ENCODE results near the gene ZMYND19. TPM values are rescaled to one million over a fixed set of nuclear protein-coding genes. Genes with fewer than 3 reads are reported as not detected.
"Not testable (repeated sequence)": the region's sequence is repeated elsewhere in the genome, so short reads cannot be mapped to it uniquely, and the experiment has no call there.

The ZMYND19 gene
- total RNA-seq, 2 experiments from 2014 or later: 36.2 to 43.0 TPM

GRCh38 chr9:137552022-137552768, 38.1 kb downstream of the ZMYND19 start:
- peak overlapping the region; percentile 77 for H3K4me3 Mint-ChIP-seq
- DNase-seq (peak; percentile 53), ATAC-seq (peak; percentile 7)
- peaks cover 7% of the 10 kb centered on the region for H3K36me3 Mint-ChIP-seq (ENCODE audit: low read depth)
- POLR2A ChIA-PET: interaction anchor here (0.9 to 1.0 kb wide), 2 partner anchors 38 to 251 kb away, joined by 3 to 5 read pairs; partner anchors contain the start of genes NRARP and ZMYND19
- intact Hi-C loops (cut with DNase I, micrococcal nuclease): loop anchor here in 1 of 2 experiments (2.0 kb wide), 1 partner anchor 39 kb away; the partner anchor contains the start of gene ZMYND19
- peak overlapping the region; percentile 63 for H3K27ac Mint-ChIP-seq
- no peaks in the 10 kb centered on the region for H3K27me3 Mint-ChIP-seq
- H3K4me1 Mint-ChIP-seq: peaks cover 11% of the 10 kb centered on the region
- H3K9me3 Mint-ChIP-seq (ENCODE audit: low read depth): no peaks in the 10 kb centered on the region
- CTCF ChIA-PET: interaction anchor here (0.6 to 2.2 kb wide), 7 partner anchors 12 to 94 kb away, joined by 3 to 6 read pairs (median 3); partner anchors contain the start of gene DPH7

DNA sequence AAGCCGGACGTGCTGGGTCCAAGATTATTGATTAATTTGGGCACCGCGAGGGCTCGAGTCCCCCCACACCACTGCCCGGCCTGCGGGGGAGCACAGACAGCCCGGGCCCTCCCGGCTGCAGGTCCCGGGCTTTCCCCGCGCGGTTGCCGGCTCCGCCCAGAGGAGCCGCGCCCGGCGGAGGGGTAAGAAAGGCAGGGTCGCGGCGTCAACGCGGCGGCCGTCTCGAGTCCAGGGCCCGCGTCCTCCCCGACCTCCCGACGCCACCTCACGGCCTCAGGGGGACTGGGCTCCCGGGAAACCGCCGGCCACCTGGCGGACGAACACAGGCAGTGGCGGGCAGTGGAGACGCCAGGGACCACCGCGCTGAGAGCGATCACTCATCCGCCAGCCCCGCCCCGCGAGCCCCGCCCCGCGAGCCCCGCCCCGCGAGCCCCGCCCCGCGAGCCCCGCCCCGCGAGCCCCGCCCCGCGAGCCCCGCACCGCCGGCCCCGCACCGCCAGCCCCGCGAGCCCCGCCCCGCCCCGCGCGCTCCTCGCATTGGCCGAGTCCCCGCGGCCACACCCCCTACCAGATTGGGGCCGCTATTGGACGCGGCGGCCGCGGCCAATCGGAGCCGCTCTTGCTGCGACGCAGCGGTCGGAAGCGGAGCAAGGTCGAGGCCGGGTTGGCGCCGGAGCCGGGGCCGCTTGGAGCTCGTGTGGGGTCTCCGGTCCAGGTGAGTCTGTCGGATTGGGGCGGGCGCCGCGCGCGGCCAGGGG, 38.9 kb downstream of the ZMYND19 start, which contains the start of gene MRPL41:
TSS of gene MRPL41 (plus strand) at position 616 of the 758 bp plus-strand sequence. CDS start 203 bp downstream, outside the sequence.
- ChIA-PET CTCF (interaction anchor here (0.6 to 2.2 kb wide), 7 partner anchors 14 to 93 kb away, joined by 3 to 6 read pairs (median 3); partner anchors contain the start of gene DPH7), POLR2A (interaction anchor here (0.9 to 1.0 kb wide), 2 partner anchors 39 to 250 kb away, joined by 3 to 5 read pairs; partner anchors contain the start of genes NRARP and ZMYND19)
- peaks cover 5% of the 10 kb centered on the region for H3K36me3 Mint-ChIP-seq (ENCODE audit: low read depth)
- ATAC-seq (peak; percentile 93), DNase-seq (peak; percentile 91)
- H3K4me1 Mint-ChIP-seq: peaks cover 11% of the 10 kb centered on the region
- no peaks in the 10 kb centered on the region for H3K9me3 Mint-ChIP-seq (ENCODE audit: low read depth)
- H3K4me3 Mint-ChIP-seq: peak within 1 kb of the TSS; percentile 77
- intact Hi-C loops (cut with DNase I, micrococcal nuclease): loop anchor here (1.0 to 2.0 kb wide), 11 partner anchors 17 to 296 kb away; partner anchors contain the start of genes ZMYND19 (in 2 of the 2), ARRDC1 (in 1 of the 2), DPH7 (in 1 of the 2) and EXD3 (in 1 of the 2)
- no peaks in the 10 kb centered on the region for H3K27me3 Mint-ChIP-seq
- peak within 1 kb of the TSS; percentile 63 for H3K27ac Mint-ChIP-seq

GRCh38 chr9:137550958-137551263, 39.4 kb downstream of the ZMYND19 start:
- H3K27ac Mint-ChIP-seq; POLR2A ChIA-PET; H3K36me3 Mint-ChIP-seq (ENCODE audit: low read depth); H3K27me3 Mint-ChIP-seq; H3K9me3 Mint-ChIP-seq (ENCODE audit: low read depth); ATAC-seq; DNase-seq: not testable (repeated sequence)
- Mint-ChIP-seq H3K4me1 (peaks cover 11% of the 10 kb centered on the region), H3K4me3 (peak overlapping the region; percentile 77)
- CTCF ChIA-PET: interaction anchor here (1.3 kb wide), 1 partner anchor 16 kb away, joined by 6 read pairs; no protein-coding TSS in a partner anchor
- intact Hi-C loops (cut with DNase I, micrococcal nuclease): loop anchor here in 1 of 2 experiments (1.0 to 2.0 kb wide), 10 partner anchors 16 to 296 kb away; partner anchors contain the start of genes ARRDC1, DPH7, EXD3 and NELFB

DNA sequence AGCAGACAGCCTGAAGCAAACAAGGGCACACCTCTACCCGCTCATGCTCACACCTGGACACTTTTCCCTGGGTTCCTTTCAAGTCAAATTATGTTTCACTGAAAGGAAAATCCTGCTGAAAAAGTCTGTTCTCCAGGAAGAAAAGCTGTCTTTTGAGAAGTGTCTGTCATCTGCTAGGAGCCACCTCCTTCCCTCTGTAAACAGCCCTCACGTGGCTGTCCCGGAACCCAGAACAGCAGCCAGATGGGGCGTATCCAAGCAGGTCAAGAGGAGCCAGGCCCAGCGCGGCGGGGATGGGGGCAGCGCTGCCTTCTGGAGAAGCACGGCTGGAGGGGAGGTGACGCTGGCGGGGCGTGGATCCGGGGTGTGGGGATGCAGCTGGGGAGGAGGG, 40.1 kb downstream of the ZMYND19 start, which contains the start of gene PNPLA7:
TSS of gene PNPLA7 (minus strand) at position 172 of the 391 bp plus-strand sequence. CDS start 205 bp downstream, outside the sequence.
- intact Hi-C loops (cut with DNase I, micrococcal nuclease): loop anchor here in 1 of 2 experiments (2.0 kb wide), 1 partner anchor 15 kb away; no protein-coding TSS in a partner anchor
- POLR2A ChIA-PET: interaction anchor here (0.6 kb wide), 1 partner anchor 8 kb away, joined by 8 read pairs; no protein-coding TSS in a partner anchor
- peaks cover 3% of the 10 kb centered on the region for H3K36me3 Mint-ChIP-seq (ENCODE audit: low read depth)
- H3K27me3 Mint-ChIP-seq: no peaks in the 10 kb centered on the region
- peak within 1 kb of the TSS; percentile 77 for H3K4me3 Mint-ChIP-seq
- ATAC-seq: peak; percentile 27
- no peaks in the 10 kb centered on the region for H3K9me3 Mint-ChIP-seq (ENCODE audit: low read depth)
- CTCF ChIA-PET: interaction anchor here (1.3 kb wide), 1 partner anchor 15 kb away, joined by 6 read pairs; no protein-coding TSS in a partner anchor
- DNase-seq: peak; percentile 71
- H3K4me1 Mint-ChIP-seq: peaks cover 11% of the 10 kb centered on the region
- H3K27ac Mint-ChIP-seq: peak within 1 kb of the TSS; percentile 51

GRCh38 chr9:137547687-137548543, 42.4 kb downstream of the ZMYND19 start:
- no peaks in the 10 kb centered on the region for H3K27me3 Mint-ChIP-seq
- ChIA-PET CTCF (no interaction called here), POLR2A (no interaction called here)
- no peak for DNase-seq
- H3K4me3 Mint-ChIP-seq: no peak overlapping the region
- intact Hi-C loops (cut with DNase I, micrococcal nuclease): no loop called here
- peaks cover 3% of the 10 kb centered on the region for H3K36me3 Mint-ChIP-seq (ENCODE audit: low read depth)
- H3K4me1 Mint-ChIP-seq: peaks cover 11% of the 10 kb centered on the region
- ATAC-seq: no peak
- no peak overlapping the region for H3K27ac Mint-ChIP-seq
- no peaks in the 10 kb centered on the region for H3K9me3 Mint-ChIP-seq (ENCODE audit: low read depth)

GRCh38 chr9:137545123-137545522, 45.2 kb downstream of the ZMYND19 start:
- CTCF ChIA-PET: interaction anchor here (0.6 kb wide), 1 partner anchor 36 kb away, joined by 4 read pairs; no protein-coding TSS in a partner anchor
- Mint-ChIP-seq H3K27ac (no peak overlapping the region), H3K27me3 (no peaks in the 10 kb centered on the region), H3K36me3 (ENCODE audit: low read depth) (no peaks in the 10 kb centered on the region), H3K9me3 (ENCODE audit: low read depth) (no peaks in the 10 kb centered on the region), H3K4me3 (no peak overlapping the region), H3K4me1 (peaks cover 5% of the 10 kb centered on the region)
- DNase-seq (no peak), ATAC-seq (no peak)
- POLR2A ChIA-PET: no interaction called here
- intact Hi-C loops (cut with DNase I, micrococcal nuclease): no loop called here

DNA sequence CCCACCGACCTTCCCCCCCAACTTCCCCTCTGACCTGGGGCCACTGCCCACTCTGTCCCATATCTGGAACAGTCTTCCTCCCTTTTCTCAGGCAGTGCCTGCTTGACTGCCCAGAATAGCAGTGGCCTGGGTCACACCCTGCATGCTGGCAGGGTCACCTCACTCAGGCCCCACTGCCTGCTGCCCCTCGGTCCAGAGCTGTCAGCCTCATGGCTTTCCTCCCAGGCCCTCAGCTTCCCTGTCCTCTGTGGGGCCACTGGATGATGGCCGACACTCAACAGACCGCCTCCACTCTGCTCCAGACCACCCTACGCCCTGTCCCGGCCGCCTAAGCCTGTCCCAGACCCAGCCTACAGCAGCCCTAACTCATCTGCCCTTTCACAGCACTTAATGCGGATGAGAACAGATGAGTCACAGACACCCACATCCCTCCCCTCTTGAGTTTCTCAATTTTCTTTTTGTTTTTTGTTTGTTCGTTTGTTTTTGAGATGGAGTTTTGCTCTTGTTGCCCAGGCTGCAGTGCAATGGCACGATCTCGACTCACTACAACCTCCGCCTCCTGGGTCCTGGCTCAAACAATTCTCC, 46.0 kb downstream of the ZMYND19 start:
- DNase-seq: no peak
- H3K27ac Mint-ChIP-seq: no peak overlapping the region
- no peaks in the 10 kb centered on the region for H3K4me1 Mint-ChIP-seq
- no peaks in the 10 kb centered on the region for H3K9me3 Mint-ChIP-seq (ENCODE audit: low read depth)
- POLR2A ChIA-PET: no interaction called here
- no peaks in the 10 kb centered on the region for H3K36me3 Mint-ChIP-seq (ENCODE audit: low read depth)
- peak; percentile 36 for ATAC-seq
- no peak overlapping the region for H3K4me3 Mint-ChIP-seq
- intact Hi-C loops (cut with DNase I, micrococcal nuclease): no loop called here
- CTCF ChIA-PET: no interaction called here
- no peaks in the 10 kb centered on the region for H3K27me3 Mint-ChIP-seq

DNA sequence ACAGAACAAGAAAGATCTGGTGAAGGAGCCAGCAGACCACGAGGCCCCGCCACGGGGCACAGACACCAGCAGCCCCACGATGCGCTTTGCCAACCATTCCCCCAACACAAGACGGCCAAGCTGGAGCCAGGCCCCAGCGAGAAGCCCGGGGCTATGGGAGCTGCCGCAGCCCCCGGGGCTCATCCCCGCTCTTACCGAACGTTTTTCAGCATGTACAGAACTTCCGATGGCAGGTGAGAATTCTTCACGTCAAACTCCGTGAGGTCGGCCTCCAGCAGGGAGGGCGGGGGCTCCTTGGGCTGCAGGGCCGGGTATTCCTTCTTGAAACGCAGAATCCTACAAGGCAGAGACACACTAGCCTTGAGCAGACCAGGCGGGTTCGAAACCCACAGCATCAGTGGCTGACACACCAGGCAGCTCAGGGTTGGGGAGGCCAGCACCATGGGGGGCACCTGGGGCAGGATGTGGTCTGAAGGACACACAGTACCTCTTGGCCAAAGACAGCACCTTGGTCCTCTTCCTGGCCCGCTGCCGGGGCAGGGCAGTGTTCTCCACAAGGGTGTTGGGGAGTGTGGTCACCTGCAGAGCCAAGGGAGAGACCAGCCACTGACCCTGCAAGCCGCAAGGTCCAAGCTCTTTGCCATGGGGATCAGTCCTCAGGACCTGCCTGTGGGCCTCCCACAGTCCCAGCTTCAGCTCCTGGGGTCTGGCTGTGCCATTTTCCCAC, 46.9 kb downstream of the ZMYND19 start:
- Mint-ChIP-seq H3K9me3 (ENCODE audit: low read depth) (no peaks in the 10 kb centered on the region), H3K27ac (no peak overlapping the region)
- POLR2A ChIA-PET: no interaction called here

GRCh38 chr9:137542486-137542885, 47.8 kb downstream of the ZMYND19 start:
- DNase-seq (no peak), ATAC-seq (no peak)
- no peaks in the 10 kb centered on the region for H3K36me3 Mint-ChIP-seq (ENCODE audit: low read depth)
- CTCF ChIA-PET: interaction anchor here (0.8 kb wide), 1 partner anchor 18 kb away, joined by 3 read pairs; no protein-coding TSS in a partner anchor
- H3K9me3 Mint-ChIP-seq (ENCODE audit: low read depth): no peaks in the 10 kb centered on the region
- no peaks in the 10 kb centered on the region for H3K27me3 Mint-ChIP-seq
- intact Hi-C loops (cut with DNase I, micrococcal nuclease): no loop called here
- H3K4me1 Mint-ChIP-seq: peaks cover 1% of the 10 kb centered on the region
- POLR2A ChIA-PET: no interaction called here
- H3K27ac Mint-ChIP-seq: no peak overlapping the region
- H3K4me3 Mint-ChIP-seq: no peak overlapping the region

More for the DNA sequence above, 46.9 kb downstream of the ZMYND19 start:
- ATAC-seq (no peak), DNase-seq (no peak)
- CTCF ChIA-PET: interaction anchor here (0.6 kb wide), 1 partner anchor 266 kb away, joined by 6 read pairs; the partner anchor contains the start of gene TOR4A
- H3K4me3 Mint-ChIP-seq: no peak overlapping the region
- no peaks in the 10 kb centered on the region for H3K27me3 Mint-ChIP-seq
- no peaks in the 10 kb centered on the region for H3K36me3 Mint-ChIP-seq (ENCODE audit: low read depth)
- H3K4me1 Mint-ChIP-seq: no peaks in the 10 kb centered on the region
- intact Hi-C loops (cut with DNase I, micrococcal nuclease): no loop called here

DNA sequence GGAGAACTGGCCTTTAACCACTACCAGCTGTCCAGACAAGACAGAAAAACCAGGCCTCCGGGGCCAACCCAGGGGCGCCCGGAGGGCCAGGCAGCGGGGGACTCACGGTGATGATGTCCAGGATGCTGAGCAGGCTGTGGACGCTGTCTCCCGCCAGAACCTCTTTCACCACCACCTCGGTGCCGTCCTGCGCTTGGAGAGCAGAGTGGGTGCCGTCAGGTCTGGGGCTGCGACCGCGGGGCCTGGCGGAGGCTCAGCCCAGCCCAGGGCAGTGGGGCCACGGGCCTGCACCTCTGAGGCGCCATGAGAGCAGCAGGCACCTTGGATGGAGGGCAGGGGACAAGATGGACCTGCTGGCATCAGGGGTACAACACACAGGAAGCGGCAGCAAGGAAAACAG, 49.8 kb downstream of the ZMYND19 start:
- ATAC-seq (no peak), DNase-seq (no peak)
- CTCF ChIA-PET: interaction anchor here (0.6 kb wide), 1 partner anchor 158 kb away, joined by 4 read pairs; no protein-coding TSS in a partner anchor
- Mint-ChIP-seq H3K27ac (no peak overlapping the region), H3K9me3 (ENCODE audit: low read depth) (peaks cover 7% of the 10 kb centered on the region), H3K36me3 (ENCODE audit: low read depth) (peaks cover 11% of the 10 kb centered on the region), H3K4me1 (peaks cover 15% of the 10 kb centered on the region), H3K27me3 (no peaks in the 10 kb centered on the region), H3K4me3 (no peak overlapping the region)
- POLR2A ChIA-PET: no interaction called here
- intact Hi-C loops (cut with DNase I, micrococcal nuclease): no loop called here

Measured in activated CD4-positive, alpha-beta T cell treated with anti-CD3 and anti-CD28 coated beads for 36 hours (primary cell).